ENCODE results near the gene TSGA10IP.

GRCh38 chr11:65922565-65922964, 22.7 kb upstream of the TSGA10IP start:
- TF ChIP-seq USF2 (CRISPR knock-in tag; IDR thresholded peaks at IDR 0.05) = no peak
- TF ChIP-seq ELF4 (CRISPR knock-in tag; IDR thresholded peaks at IDR 0.05; ENCODE audit: low read depth) = no peak
